PFSK-1 (cell line): Measurements from ENCODE around the gene MUC3A.

Experiments
- FOXP2 ChIP-seq: optimal IDR thresholded peaks from 2 replicates; pipeline ENCODE3; 2011; ENCODE audit warnings: borderline replicate concordance, control low read depth, inconsistent platforms; ENCODE audit not compliant: insufficient read depth; ENCODE audit errors: extremely low read length, extremely low read depth
- POLR2AphosphoS5 ChIP-seq: IDR thresholded peaks from 2 replicates; pipeline ENCODE4 v1.6.1; 2012; ENCODE audit warnings: low read depth, mild to moderate bottlenecking, control low read depth, low read length, moderate library complexity
- SIN3A ChIP-seq: IDR thresholded peaks from 2 replicates; pipeline ENCODE4 v1.6.1; 2012; ENCODE audit warnings: mild to moderate bottlenecking, low read length, moderate library complexity, borderline replicate concordance; ENCODE audit not compliant: insufficient read depth
- TAF1 ChIP-seq: IDR thresholded peaks from 2 replicates; pipeline ENCODE4 v1.6.1; 2012; ENCODE audit warnings: low read length, control low read depth, borderline replicate concordance; ENCODE audit not compliant: insufficient read depth
- TF ChIP-seq, protein P1 (sequence below), 2 experiments: IDR thresholded peaks; 2 replicates each; pipeline versions ENCODE4 v1.6.1 to v1.8.0; 2011 to 2012; ENCODE audit warnings: low read depth in 2 of 2, low read length in 2 of 2, control low read depth in 1 of 2, inconsistent platforms in 1 of 2, mild to moderate bottlenecking in 1 of 2, moderate library complexity in 1 of 2; ENCODE audit not compliant: insufficient read depth in 1 of 2

The MUC3A gene

DNA sequence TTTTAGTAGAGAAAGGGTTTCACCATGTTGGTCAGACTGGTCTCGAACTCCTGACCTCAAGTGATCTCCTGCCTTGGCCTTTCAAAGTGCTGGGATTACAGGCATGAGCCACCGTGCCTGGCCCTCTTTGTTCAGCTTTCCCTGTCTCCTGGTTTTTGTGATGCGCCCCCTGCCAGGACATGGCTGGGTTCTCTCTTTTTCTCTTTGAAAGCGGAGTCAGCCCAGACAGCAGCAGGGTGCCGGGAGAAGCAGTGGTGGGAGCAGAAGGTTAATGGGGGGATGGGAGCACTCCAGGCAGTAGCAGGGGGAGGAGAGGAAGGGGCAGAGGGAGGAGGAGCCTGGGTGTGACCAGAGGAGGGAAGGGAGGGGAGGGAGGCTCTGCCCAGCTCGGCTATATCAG is 1.8 kb downstream of the MUC3A start:
- TF ChIP-seq, protein P1, sequence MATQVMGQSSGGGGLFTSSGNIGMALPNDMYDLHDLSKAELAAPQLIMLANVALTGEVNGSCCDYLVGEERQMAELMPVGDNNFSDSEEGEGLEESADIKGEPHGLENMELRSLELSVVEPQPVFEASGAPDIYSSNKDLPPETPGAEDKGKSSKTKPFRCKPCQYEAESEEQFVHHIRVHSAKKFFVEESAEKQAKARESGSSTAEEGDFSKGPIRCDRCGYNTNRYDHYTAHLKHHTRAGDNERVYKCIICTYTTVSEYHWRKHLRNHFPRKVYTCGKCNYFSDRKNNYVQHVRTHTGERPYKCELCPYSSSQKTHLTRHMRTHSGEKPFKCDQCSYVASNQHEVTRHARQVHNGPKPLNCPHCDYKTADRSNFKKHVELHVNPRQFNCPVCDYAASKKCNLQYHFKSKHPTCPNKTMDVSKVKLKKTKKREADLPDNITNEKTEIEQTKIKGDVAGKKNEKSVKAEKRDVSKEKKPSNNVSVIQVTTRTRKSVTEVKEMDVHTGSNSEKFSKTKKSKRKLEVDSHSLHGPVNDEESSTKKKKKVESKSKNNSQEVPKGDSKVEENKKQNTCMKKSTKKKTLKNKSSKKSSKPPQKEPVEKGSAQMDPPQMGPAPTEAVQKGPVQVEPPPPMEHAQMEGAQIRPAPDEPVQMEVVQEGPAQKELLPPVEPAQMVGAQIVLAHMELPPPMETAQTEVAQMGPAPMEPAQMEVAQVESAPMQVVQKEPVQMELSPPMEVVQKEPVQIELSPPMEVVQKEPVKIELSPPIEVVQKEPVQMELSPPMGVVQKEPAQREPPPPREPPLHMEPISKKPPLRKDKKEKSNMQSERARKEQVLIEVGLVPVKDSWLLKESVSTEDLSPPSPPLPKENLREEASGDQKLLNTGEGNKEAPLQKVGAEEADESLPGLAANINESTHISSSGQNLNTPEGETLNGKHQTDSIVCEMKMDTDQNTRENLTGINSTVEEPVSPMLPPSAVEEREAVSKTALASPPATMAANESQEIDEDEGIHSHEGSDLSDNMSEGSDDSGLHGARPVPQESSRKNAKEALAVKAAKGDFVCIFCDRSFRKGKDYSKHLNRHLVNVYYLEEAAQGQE (IDR thresholded peaks at IDR 0.05; ENCODE audit: insufficient read depth in 1 of 2, low read depth in 2 of 2, low read length in 2 of 2): no peak
- no peak for TF ChIP-seq SIN3A
- TF ChIP-seq FOXP2: no peak
- no peak for TF ChIP-seq TAF1
- no peak for TF ChIP-seq POLR2AphosphoS5

DNA sequence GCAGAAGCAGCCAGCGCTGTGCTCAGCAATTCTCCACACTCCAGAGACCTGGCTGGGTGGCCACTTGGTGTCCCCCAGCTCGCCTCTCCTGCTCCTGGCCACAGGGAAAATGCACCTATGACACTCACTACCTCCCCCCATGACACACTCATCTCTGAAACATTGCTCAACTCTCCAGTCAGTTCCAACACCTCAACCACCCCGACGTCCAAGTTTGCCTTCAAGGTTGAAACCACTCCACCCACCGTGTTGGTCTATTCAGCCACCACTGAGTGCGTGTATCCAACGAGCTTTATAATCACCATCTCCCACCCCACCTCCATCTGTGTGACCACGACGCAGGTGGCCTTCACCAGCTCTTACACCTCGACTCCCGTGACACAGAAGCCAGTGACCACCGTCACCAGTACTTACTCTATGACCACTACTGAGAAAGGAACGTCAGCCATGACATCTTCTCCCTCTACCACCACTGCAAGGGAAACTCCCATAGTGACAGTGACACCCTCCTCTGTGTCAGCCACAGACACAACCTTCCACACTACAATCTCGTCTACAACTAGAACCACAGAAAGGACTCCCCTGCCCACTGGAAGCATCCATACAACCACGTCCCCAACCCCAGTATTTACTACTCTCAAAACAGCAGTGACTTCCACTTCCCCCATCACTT is 2.7 kb downstream of the MUC3A start:
- TF ChIP-seq SIN3A (no peak), FOXP2 (no peak), TAF1 (no peak), POLR2AphosphoS5 (no peak)
- TF ChIP-seq, protein P1 (IDR thresholded peaks at IDR 0.05; ENCODE audit: insufficient read depth in 1 of 2, low read depth in 2 of 2, low read length in 2 of 2): no peak

DNA sequence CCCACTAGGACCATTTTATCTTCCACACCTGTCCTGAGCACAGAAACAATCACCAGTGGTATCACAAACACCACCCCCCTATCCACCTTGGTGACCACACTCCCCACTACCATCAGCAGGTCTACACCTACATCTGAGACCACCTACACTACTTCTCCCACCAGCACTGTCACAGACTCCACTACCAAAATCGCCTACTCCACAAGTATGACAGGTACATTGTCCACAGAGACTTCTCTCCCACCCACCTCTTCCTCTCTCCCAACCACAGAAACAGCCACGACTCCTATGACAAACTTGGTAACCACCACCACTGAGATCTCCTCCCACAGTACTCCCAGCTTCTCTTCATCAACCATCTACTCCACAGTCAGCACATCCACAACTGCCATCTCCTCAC is 3.3 kb downstream of the MUC3A start:
- TF ChIP-seq TAF1: no peak
- TF ChIP-seq FOXP2: no peak
- TF ChIP-seq, protein P1 (IDR thresholded peaks at IDR 0.05; ENCODE audit: insufficient read depth in 1 of 2, low read depth in 2 of 2, low read length in 2 of 2): no peak
- TF ChIP-seq POLR2AphosphoS5: no peak
- TF ChIP-seq SIN3A: no peak

DNA sequence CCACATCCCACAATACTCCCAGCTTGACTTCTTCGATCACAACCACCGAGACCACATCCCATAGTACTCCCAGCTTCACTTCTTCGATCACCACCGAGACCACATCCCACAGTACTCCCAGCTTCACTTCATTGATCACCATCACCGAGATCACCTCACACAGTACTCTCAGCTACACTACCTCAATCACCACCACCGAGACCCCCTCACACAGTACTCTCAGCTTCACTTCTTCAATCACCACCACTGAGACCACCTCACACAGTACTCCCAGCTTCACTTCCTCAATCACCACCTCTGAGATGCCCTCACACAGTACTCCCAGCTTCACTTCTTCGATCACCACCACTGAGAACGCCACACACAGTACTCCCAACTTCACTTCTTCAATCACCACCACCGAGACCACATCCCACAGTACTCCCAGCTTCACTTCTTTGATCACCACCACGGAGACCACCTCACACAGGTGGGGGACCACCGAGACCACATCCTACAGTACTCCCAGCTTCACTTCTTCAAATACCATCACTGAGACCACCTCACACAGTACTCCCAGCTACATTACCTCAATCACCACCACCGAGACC is 8.6 kb downstream of the MUC3A start:
- TF ChIP-seq TAF1: no peak
- TF ChIP-seq FOXP2: no peak
- TF ChIP-seq, protein P1 (IDR thresholded peaks at IDR 0.05; ENCODE audit: insufficient read depth in 1 of 2, low read depth in 2 of 2, low read length in 2 of 2): no peak
- no peak for TF ChIP-seq POLR2AphosphoS5
- TF ChIP-seq SIN3A: no peak

DNA sequence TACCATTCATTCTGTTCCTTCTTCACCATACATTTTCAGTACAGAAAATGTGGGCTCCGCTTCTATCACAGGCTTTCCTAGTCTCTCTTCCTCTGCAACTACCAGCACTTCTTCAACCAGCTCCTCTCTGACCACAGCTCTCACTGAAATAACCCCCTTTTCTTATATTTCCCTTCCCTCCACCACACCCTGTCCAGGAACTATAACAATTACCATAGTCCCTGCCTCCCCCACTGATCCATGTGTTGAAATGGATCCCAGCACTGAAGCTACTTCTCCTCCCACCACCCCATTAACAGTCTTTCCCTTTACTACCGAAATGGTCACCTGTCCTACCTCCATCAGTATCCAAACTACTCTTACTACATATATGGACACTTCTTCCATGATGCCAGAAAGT is 10.6 kb downstream of the MUC3A start:
- no peak for TF ChIP-seq POLR2AphosphoS5
- no peak for TF ChIP-seq TAF1
- TF ChIP-seq, protein P1 (IDR thresholded peaks at IDR 0.05; ENCODE audit: insufficient read depth in 1 of 2, low read depth in 2 of 2, low read length in 2 of 2): no peak
- TF ChIP-seq SIN3A: no peak
- TF ChIP-seq FOXP2: no peak
